Measurements from ENCODE around the gene TTC13.

Gene TTC13

DNA sequence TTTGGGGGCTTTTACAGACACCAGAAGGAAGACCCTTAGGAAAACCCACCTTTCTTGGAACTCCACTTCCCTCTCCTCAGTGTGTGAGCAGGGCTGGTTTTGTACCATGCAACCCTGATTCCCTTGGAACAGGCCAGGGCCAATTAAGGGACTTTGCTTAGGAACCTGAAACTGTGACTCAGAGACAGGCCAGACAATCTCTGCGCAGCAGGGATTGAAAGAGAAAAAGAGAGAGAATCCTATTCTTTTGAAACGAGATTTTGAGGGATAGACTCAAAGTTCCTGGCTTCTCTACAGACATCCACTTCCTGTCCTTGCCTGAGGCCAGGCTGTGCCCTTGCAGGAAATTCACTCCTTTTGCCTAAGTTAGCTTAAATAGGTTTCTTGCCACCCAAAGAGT, 87.2 kb downstream of the TTC13 start:
- H3K4me3 ChIP-seq (ENCODE audit: low read depth, low read length) = no peak overlapping the region

GRCh38 chr1:230884646-230885045, 94.0 kb downstream of the TTC13 start:
- TF ChIP-seq CTCF (IDR thresholded peaks at IDR 0.05; ENCODE audit: low read depth, low read length) = no peak
- H3K4me3 ChIP-seq (ENCODE audit: low read depth, low read length) = no peak overlapping the region

More for the DNA sequence above, 87.2 kb downstream of the TTC13 start:
- no peak for TF ChIP-seq CTCF (IDR thresholded peaks at IDR 0.05; ENCODE audit: low read depth, low read length)

- no peak overlapping the region for H3K4me3 ChIP-seq (ENCODE audit: low read depth, low read length)
- no peak for TF ChIP-seq CTCF (IDR thresholded peaks at IDR 0.05; ENCODE audit: low read depth, low read length)
Measured at GRCh38 chr1:230883967-230884366, 94.7 kb downstream of the TTC13 start.

GRCh38 chr1:230879778-230880177, 98.9 kb downstream of the TTC13 start:
- no peak overlapping the region for H3K4me3 ChIP-seq (ENCODE audit: low read depth, low read length)
- no peak for TF ChIP-seq CTCF (IDR thresholded peaks at IDR 0.05; ENCODE audit: low read depth, low read length)

DNA sequence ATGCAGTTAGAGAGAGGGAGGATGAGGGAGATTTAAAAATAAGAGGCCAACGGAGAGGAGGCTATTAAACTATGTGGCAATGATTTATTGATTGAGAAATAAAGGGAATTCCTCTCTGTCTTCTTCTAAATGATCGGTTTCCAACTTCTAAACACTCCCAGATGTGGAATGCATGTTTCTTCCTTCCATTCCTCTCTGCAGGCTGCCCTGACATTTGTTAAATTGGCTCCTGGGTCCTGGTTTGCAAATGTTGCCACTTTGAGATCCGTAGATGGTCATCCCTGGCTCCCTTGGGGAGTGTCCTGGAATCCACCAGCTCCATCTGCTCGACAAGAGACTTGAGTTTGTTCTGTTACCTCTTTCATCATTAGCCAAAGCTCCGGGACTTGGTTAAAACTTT, 100.1 kb downstream of the TTC13 start:
- H3K4me3 ChIP-seq (ENCODE audit: low read depth, low read length) = no peak overlapping the region
- TF ChIP-seq CTCF (IDR thresholded peaks at IDR 0.05; ENCODE audit: low read depth, low read length) = no peak

- TF ChIP-seq CTCF (IDR thresholded peaks at IDR 0.05; ENCODE audit: low read depth, low read length) = no peak
- H3K4me3 ChIP-seq (ENCODE audit: low read depth, low read length) = no peak overlapping the region
Measured at GRCh38 chr1:230877924-230878590, 100.6 kb downstream of the TTC13 start.

DNA sequence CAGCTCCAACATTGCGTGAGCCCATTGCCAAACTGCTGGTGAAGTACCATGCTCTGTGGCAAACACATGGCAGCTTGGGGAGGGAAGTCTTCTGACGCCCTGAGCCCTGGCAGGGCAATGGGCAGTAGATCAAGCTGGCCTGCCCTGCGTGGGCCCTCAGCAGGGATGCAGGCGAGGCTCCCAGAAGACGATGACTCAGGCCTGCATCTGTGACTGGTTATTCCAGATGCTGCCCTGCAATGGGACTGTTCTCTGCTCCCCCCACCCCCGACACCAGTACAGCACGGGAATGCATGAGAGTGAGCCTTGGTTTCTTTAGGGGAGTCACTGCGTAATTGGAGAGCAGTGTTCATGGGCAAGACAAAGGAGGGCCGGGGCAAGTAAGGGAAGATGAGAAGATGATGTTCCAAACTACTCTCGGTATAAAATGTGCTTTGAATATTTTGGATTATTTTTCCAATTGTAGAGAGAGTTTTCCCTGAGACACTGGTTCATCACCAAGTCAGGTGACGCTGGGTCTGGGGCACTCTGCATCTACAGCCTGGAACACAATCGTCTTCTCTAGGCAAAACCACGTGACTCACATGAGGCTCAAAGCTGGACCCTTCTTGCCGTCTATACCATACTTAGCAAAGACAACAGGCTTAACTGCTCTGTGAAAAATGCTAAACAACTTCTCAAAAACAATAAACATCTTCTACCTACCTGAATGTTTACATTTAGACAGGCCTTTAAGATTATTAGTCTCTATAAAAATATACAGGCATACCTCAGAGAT, 101.3 kb downstream of the TTC13 start:
- no peak for TF ChIP-seq CTCF (IDR thresholded peaks at IDR 0.05; ENCODE audit: low read depth, low read length)
- H3K4me3 ChIP-seq (ENCODE audit: low read depth, low read length) = no peak overlapping the region
